GM12864 (cell line): ENCODE data around the gene DYDC1.

Experiments
- DNase-seq: peaks from one replicate; pipeline ENCODE4 v3.0.0-alpha.2; 2011; ENCODE audit warnings: low read depth
- H3K4me3 ChIP-seq: 2 replicates; pipeline ENCODE4 v1.5.1; 2011; ENCODE audit warnings: mild to moderate bottlenecking, low read depth, low read length, control low read depth
- TF ChIP-seq, protein P1 (sequence below): IDR thresholded peaks from 2 replicates; pipeline ENCODE4 v1.5.1; 2011; ENCODE audit warnings: low read depth, mild to moderate bottlenecking, moderate library complexity, low read length, control low read depth, inconsistent platforms; ENCODE audit errors: missing control alignments

Gene DYDC1

GRCh38 chr10:80394358-80394916 lies 37.9 kb upstream of the DYDC1 start:
- TF ChIP-seq, protein P1, sequence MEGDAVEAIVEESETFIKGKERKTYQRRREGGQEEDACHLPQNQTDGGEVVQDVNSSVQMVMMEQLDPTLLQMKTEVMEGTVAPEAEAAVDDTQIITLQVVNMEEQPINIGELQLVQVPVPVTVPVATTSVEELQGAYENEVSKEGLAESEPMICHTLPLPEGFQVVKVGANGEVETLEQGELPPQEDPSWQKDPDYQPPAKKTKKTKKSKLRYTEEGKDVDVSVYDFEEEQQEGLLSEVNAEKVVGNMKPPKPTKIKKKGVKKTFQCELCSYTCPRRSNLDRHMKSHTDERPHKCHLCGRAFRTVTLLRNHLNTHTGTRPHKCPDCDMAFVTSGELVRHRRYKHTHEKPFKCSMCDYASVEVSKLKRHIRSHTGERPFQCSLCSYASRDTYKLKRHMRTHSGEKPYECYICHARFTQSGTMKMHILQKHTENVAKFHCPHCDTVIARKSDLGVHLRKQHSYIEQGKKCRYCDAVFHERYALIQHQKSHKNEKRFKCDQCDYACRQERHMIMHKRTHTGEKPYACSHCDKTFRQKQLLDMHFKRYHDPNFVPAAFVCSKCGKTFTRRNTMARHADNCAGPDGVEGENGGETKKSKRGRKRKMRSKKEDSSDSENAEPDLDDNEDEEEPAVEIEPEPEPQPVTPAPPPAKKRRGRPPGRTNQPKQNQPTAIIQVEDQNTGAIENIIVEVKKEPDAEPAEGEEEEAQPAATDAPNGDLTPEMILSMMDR, result no peak
- H3K4me3 ChIP-seq, result no peak overlapping the region
- no peak for DNase-seq

- no peak overlapping the region for H3K4me3 ChIP-seq
- TF ChIP-seq, protein P1, result no peak
- DNase-seq, result no peak
Observed at GRCh38 chr10:80392250-80392649, 35.7 kb upstream of the DYDC1 start.

DNA sequence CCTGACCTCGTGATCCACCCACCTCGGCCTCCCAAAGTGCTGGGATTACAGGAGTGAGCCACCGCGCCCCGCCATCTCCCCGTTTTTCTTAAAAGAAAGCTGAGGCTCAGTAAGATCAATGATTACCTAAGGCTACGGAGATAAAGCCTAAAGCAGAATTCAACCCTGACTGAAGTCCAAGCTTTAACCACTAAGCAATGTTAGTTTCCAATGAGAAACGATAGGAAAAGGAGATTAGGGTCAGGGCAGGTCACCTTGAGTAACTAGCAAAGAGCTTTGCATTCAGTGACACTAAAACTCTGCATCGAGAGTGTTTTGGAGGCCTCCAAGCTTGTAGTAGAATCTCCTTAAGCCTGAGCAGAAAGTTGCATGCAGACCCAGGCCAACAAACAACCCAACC lies 34.2 kb upstream of the DYDC1 start:
- H3K4me3 ChIP-seq, result no peak overlapping the region
- TF ChIP-seq, protein P1, result no peak
- no peak for DNase-seq

DNA sequence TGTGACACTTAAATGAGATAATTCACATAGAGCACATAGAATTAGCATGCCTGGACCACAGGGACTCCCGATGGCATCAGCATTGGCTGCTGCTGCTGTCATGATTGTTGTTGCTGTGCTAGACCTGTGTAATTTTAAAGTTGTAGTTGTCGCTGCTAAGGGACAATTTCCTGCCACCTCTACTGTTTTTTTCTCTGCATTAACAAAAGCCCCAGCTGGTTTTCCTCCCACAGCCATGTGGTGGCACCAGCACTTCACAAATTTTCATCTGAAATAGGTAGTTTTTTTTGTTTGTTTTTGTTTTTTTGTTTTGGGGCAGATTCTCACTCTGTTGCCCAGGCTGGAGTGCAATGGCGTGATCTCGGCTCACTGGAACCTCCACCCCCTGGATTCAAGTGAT lies 26.4 kb upstream of the DYDC1 start:
- peak; percentile 21 for DNase-seq
- TF ChIP-seq, protein P1, result peak; percentile 59
- H3K4me3 ChIP-seq, result no peak overlapping the region

DNA sequence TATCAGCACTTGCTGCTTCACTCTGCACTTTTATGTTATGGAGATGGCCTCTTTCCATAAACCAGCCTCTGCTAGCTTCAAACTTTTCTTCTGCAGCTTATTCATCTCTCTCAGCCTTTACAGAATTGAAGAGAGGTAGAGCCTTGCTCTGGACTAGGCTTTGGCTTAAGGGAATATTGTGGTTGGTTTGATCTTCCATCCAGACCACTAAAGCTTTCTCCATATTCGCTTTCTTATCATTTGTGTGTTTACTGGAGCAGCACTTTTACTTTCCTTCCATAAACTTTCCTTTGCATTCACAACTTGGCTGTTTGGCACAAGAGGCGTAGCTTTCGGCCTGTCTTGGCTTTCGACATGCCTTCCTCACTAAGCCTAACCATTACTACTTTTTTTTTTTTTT lies 23.6 kb upstream of the DYDC1 start:
- no peak for DNase-seq
- TF ChIP-seq, protein P1, result no peak
- no peak overlapping the region for H3K4me3 ChIP-seq

DNA sequence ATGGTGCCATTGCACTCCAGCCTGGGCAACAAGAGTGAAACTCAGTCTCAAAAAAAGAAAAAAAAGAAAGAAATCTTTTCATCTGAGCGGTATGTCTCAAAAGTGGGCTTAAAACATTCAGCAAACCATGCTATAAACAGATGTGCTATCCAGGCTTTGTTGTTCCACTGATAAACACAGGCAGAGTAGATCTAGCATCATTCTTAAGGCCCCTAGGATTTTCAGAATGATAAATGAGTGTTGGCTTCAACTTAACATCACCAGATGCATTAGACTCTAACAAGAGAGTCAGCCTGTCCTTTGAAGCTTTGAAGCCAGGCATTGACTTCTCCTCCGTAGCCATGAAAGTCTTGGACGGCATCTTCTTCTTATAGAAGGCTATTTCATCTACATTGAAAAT lies 23.1 kb upstream of the DYDC1 start:
- DNase-seq, result no peak
- no peak overlapping the region for H3K4me3 ChIP-seq
- TF ChIP-seq, protein P1, result no peak

DNA sequence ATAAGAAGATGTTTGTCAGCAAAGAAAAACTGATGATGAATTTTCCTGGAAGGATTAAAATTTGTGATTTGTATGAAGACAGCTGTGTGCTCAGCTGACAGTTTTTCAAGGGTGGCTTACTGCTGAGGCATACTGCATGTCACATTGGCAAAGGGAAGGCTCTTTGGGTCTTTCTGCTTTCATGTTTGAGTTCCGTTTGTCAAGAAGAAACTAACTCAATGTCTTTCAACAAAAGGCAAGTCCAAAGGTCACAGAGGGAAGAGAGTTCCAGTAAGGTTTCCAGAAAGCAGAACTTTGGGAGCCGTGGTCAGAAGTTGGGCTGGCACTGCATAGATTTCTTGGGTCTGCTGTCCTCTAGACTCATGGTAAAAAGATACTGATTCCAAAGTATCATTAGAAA lies 16.9 kb upstream of the DYDC1 start:
- no peak overlapping the region for H3K4me3 ChIP-seq
- TF ChIP-seq, protein P1, result no peak
- DNase-seq, result no peak
